Vagina (tissue), 2 donors: Measurements from ENCODE around the gene MUC13.

Experiments
- POLR2AphosphoS5 ChIP-seq, 2 donors: sonication (generic); formaldehyde crosslinking; IDR thresholded peaks; one replicate each; pipeline ENCODE4 v1.9.0; 2017; ENCODE audit warnings: antibody characterized with exemption in 2 of 2, mild to moderate bottlenecking in 2 of 2, low read depth in 1 of 2; ENCODE audit not compliant: insufficient read depth in 1 of 2
- TF ChIP-seq, protein P1 (sequence below), 3 experiments: fragments of 450-650 bp in 2 of 3; fragments of 200-600 bp in 1 of 3; sonication (generic) in 1 of 3; IDR thresholded peaks; one replicate each; pipeline ENCODE4 v1.5.1; 2017 to 2019; ENCODE audit warnings: antibody characterized with exemption in 3 of 3, mild to moderate bottlenecking in 2 of 3, moderate library complexity in 2 of 3

DNA sequence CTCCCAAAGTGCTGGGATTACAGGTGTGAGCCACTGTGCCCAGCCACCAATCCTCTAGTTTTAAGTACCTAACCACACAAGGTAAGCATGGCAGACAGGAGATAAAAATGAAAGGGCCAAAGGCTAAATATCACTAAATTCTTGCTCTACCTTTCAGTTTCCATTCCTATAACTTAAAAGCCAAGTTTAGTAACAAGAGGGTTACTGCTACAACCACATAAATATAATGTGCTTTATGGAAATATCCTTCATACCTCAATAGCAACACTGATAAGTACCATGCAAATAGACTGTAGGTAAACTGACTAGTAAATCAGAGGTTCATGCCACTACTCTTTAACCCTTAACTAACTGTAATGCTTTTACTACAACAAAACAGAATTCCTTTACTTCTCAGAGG lies 38.7 kb upstream of the MUC13 start:
- TF ChIP-seq, protein P1, sequence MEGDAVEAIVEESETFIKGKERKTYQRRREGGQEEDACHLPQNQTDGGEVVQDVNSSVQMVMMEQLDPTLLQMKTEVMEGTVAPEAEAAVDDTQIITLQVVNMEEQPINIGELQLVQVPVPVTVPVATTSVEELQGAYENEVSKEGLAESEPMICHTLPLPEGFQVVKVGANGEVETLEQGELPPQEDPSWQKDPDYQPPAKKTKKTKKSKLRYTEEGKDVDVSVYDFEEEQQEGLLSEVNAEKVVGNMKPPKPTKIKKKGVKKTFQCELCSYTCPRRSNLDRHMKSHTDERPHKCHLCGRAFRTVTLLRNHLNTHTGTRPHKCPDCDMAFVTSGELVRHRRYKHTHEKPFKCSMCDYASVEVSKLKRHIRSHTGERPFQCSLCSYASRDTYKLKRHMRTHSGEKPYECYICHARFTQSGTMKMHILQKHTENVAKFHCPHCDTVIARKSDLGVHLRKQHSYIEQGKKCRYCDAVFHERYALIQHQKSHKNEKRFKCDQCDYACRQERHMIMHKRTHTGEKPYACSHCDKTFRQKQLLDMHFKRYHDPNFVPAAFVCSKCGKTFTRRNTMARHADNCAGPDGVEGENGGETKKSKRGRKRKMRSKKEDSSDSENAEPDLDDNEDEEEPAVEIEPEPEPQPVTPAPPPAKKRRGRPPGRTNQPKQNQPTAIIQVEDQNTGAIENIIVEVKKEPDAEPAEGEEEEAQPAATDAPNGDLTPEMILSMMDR (IDR thresholded peaks at IDR 0.05) = no peak
- no peak for TF ChIP-seq POLR2AphosphoS5 (IDR thresholded peaks at IDR 0.05; ENCODE audit: insufficient read depth in 1 of 2, low read depth in 1 of 2)
